CD4-positive, alpha-beta T cell (primary cell): ENCODE results near the gene TESMIN. TPM values are rescaled to one million over a fixed set of nuclear protein-coding genes. Genes with fewer than 3 reads are reported as not detected.

ENCODE experiments used
- ATAC-seq: fragments of 200-7000 bp; cut with Tn5 transposase; one replicate; pipeline ENCODE4 v1.10.0; 2022; ENCODE audit warnings: mild to moderate bottlenecking; ENCODE audit not compliant: poor library complexity
- CTCF ChIA-PET: fragments of 350-600 bp; sonication (Branson Sonifier 250); formaldehyde crosslinking; loops from one replicate; lab custom pipeline; 2021; ENCODE audit warnings: antibody characterized with exemption, inconsistent platforms; lab: Charles Lee
- POLR2A ChIA-PET: fragments of 350-600 bp; sonication (Branson Sonifier 250); formaldehyde crosslinking; loops from one replicate; lab custom pipeline; 2021; ENCODE audit warnings: antibody characterized with exemption, inconsistent platforms; lab: Charles Lee
- DNase-seq, 14 experiments: peaks; one replicate each; pipeline ENCODE4 v3.0.0-alpha.2; 2013 to 2020; ENCODE audit warnings: mixed read lengths in 2 of 14
- H3K27ac ChIP-seq, 2 donors: one replicate each; pipeline versions ENCODE4 v1.5.1 to v1.7.0; 2013; ENCODE audit warnings: low read length in 2 of 2, low read depth in 1 of 2, mild to moderate bottlenecking in 1 of 2
- H3K27me3 ChIP-seq, 2 experiments: 1 replicate in 1 of 2; 2 replicates in 1 of 2; pipeline versions ENCODE4 v1.6.1 to v1.7.0; 2013; ENCODE audit warnings: low read length in 2 of 2, control low read depth in 1 of 2, mild to moderate bottlenecking in 1 of 2, moderate library complexity in 1 of 2; ENCODE audit not compliant: insufficient read depth in 2 of 2, control insufficient read depth in 1 of 2
- H3K36me3 ChIP-seq: one replicate; pipeline ENCODE4 v1.6.1; 2013; ENCODE audit warnings: low read length, control low read depth; ENCODE audit not compliant: insufficient read depth
- H3K4me1 ChIP-seq: one replicate; pipeline ENCODE4 v1.6.1; 2013; ENCODE audit warnings: low read length, control low read depth; ENCODE audit not compliant: insufficient read depth
- H3K4me3 ChIP-seq: one replicate; pipeline ENCODE4 v1.5.1; 2013; ENCODE audit warnings: mild to moderate bottlenecking, low read length, moderate library complexity
- H3K9me3 ChIP-seq, 2 experiments: 1 replicate in 1 of 2; 2 replicates in 1 of 2; pipeline versions ENCODE4 v1.6.1 to v1.7.0; 2013; ENCODE audit warnings: low read length in 2 of 2, mild to moderate bottlenecking in 2 of 2, control low read depth in 1 of 2, moderate library complexity in 1 of 2; ENCODE audit not compliant: control insufficient read depth in 1 of 2, insufficient read depth in 1 of 2
- H3K27ac Mint-ChIP-seq: one replicate; pipeline ENCODE4 v1.8.0; 2020; ENCODE audit warnings: mixed read lengths
- H3K27me3 Mint-ChIP-seq: one replicate; pipeline ENCODE4 v1.8.0; 2021; ENCODE audit warnings: mixed read lengths
- H3K36me3 Mint-ChIP-seq: one replicate; pipeline ENCODE4 v1.8.0; 2021; ENCODE audit warnings: low read depth, mixed read lengths
- H3K4me1 Mint-ChIP-seq: one replicate; pipeline ENCODE4 v1.8.0; 2021; ENCODE audit warnings: low read depth, mixed read lengths
- H3K4me3 Mint-ChIP-seq: one replicate; pipeline ENCODE4 v1.8.0; 2020; ENCODE audit warnings: mild to moderate bottlenecking, mixed read lengths
- H3K9me3 Mint-ChIP-seq: one replicate; pipeline ENCODE4 v1.8.0; 2020; ENCODE audit warnings: mixed read lengths
- intact Hi-C, 2 experiments: fragments of 100-400 bp; cut with DNase I in 1 of 2; cut with micrococcal nuclease in 1 of 2; formaldehyde crosslinking; loops; one replicate each; pipeline versions ENCODE4 v1.15.1 to v1.9.0; 2023 to 2025; cut with DNase I, micrococcal nuclease
- total RNA-seq, 174 experiments: library from RNA in 2 of 174; stranded (reverse) in 2 of 174; gene quantifications; one replicate each; pipeline ENCODE4 v1.2.3 and lab custom pipeline; 2021 to 2026
- TF ChIP-seq, protein P1 (sequence below): fragments of 200-600 bp; IDR thresholded peaks from one replicate; pipeline ENCODE4 v1.8.0; 2022; ENCODE audit warnings: antibody characterized with exemption, mild to moderate bottlenecking

Gene TESMIN
- total RNA-seq, 2 experiments from 2014 or later: 3.7 to 4.3 TPM

DNA sequence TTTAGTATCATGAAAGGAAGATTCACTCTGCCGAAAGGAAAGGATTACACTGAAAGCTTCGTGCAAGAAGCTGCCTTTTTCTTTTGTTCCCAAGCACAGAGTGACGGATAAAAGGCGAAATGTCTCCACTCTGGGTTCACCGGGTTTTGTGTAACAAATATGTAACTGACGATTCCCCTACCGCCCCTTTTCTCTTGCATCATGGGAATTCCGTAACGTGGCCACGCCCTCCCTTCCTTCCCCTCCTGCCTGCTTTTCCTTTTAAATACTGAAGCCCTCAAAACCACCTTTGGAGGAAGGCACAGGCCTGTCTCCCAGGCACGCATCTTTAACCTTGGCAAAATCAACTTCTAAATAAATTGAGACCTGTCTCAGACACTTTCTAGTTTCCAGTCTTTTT is 16.4 kb upstream of the TESMIN start:
- peaks cover 27% of the 10 kb centered on the region for H3K36me3 ChIP-seq
- no peak overlapping the region for H3K4me3 ChIP-seq
- no peak overlapping the region for H3K27ac Mint-ChIP-seq
- no peaks in the 10 kb centered on the region for H3K27me3 Mint-ChIP-seq
- intact Hi-C loops: no loop called here
- DNase-seq (no peak), ATAC-seq (no peak)
- no peak overlapping the region for H3K4me3 Mint-ChIP-seq
- no peaks in the 10 kb centered on the region for H3K9me3 ChIP-seq
- no peaks in the 10 kb centered on the region for H3K4me1 ChIP-seq
- H3K9me3 Mint-ChIP-seq: no peaks in the 10 kb centered on the region
- H3K27ac ChIP-seq: no peak overlapping the region
- ChIA-PET POLR2A (no interaction called here), CTCF (no interaction called here)
- TF ChIP-seq, protein P1, sequence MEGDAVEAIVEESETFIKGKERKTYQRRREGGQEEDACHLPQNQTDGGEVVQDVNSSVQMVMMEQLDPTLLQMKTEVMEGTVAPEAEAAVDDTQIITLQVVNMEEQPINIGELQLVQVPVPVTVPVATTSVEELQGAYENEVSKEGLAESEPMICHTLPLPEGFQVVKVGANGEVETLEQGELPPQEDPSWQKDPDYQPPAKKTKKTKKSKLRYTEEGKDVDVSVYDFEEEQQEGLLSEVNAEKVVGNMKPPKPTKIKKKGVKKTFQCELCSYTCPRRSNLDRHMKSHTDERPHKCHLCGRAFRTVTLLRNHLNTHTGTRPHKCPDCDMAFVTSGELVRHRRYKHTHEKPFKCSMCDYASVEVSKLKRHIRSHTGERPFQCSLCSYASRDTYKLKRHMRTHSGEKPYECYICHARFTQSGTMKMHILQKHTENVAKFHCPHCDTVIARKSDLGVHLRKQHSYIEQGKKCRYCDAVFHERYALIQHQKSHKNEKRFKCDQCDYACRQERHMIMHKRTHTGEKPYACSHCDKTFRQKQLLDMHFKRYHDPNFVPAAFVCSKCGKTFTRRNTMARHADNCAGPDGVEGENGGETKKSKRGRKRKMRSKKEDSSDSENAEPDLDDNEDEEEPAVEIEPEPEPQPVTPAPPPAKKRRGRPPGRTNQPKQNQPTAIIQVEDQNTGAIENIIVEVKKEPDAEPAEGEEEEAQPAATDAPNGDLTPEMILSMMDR: no peak
- H3K4me1 Mint-ChIP-seq: no peaks in the 10 kb centered on the region
- peaks cover 64% of the 10 kb centered on the region for H3K36me3 Mint-ChIP-seq
- no peaks in the 10 kb centered on the region for H3K27me3 ChIP-seq

DNA sequence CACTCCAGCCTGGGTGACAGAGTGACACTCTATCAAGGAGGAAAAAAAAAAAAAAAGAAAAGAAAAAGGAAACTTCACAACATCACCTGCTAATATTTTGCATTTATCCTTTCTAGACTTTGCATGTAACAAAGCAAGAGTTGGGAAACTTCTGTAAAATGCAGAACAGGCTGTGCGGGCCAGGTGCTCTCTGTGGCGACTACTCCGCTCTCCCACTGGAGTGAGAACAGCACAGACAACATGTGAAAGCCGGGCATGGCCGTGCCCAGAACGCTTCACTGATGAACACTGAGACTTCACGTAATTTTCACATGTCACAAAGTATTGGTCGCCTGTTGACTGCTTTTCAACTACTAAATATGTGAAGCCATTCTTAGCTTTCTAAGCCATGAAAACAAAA is 15.5 kb upstream of the TESMIN start:
- no peak overlapping the region for H3K4me3 Mint-ChIP-seq
- H3K4me1 Mint-ChIP-seq: no peaks in the 10 kb centered on the region
- H3K36me3 ChIP-seq: peaks cover 28% of the 10 kb centered on the region
- no peaks in the 10 kb centered on the region for H3K9me3 ChIP-seq
- no peaks in the 10 kb centered on the region for H3K9me3 Mint-ChIP-seq
- ATAC-seq (no peak), DNase-seq (no peak)
- peaks cover 66% of the 10 kb centered on the region for H3K36me3 Mint-ChIP-seq
- H3K27ac Mint-ChIP-seq: no peak overlapping the region
- ChIA-PET CTCF (no interaction called here), POLR2A (no interaction called here)
- no peak overlapping the region for H3K27ac ChIP-seq
- H3K4me3 ChIP-seq: no peak overlapping the region
- H3K27me3 Mint-ChIP-seq: no peaks in the 10 kb centered on the region
- no peaks in the 10 kb centered on the region for H3K27me3 ChIP-seq
- TF ChIP-seq, protein P1: no peak
- intact Hi-C loops: no loop called here
- H3K4me1 ChIP-seq: no peaks in the 10 kb centered on the region

DNA sequence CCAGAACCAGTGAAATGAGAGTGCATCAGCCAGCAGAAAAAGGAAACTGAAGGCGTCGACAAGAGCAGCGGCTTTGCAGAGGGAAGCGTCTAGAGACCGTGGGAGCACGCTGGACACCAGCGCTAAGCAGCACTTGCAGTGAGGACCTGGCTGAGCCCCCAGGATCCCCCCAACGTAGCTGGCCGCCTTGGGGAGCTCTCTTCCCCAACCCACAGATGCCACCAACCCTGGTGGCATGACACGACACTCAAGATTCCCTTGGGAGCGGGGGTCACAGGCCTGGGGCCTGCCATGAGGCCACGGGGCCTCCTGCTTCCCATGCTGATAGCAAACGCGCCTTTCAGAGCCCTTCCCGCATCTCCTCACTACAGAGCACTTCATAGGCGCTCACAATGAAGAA is 13.4 kb upstream of the TESMIN start:
- H3K9me3 ChIP-seq: no peaks in the 10 kb centered on the region
- Mint-ChIP-seq H3K4me3 (no peak overlapping the region), H3K27ac (no peak overlapping the region), H3K9me3 (no peaks in the 10 kb centered on the region), H3K36me3 (peaks cover 64% of the 10 kb centered on the region), H3K27me3 (no peaks in the 10 kb centered on the region), H3K4me1 (no peaks in the 10 kb centered on the region)
- H3K4me3 ChIP-seq: no peak overlapping the region
- no peak for ATAC-seq
- intact Hi-C loops: no loop called here
- peaks cover 25% of the 10 kb centered on the region for H3K36me3 ChIP-seq
- no peak for DNase-seq
- CTCF ChIA-PET: no interaction called here
- no peaks in the 10 kb centered on the region for H3K4me1 ChIP-seq
- no peaks in the 10 kb centered on the region for H3K27me3 ChIP-seq
- POLR2A ChIA-PET: no interaction called here
- TF ChIP-seq, protein P1: no peak
- H3K27ac ChIP-seq: no peak overlapping the region
